Measurements from ENCODE around the gene MARK1. TPM values are rescaled to one million over a fixed set of nuclear protein-coding genes. Genes with fewer than 3 reads are reported as not detected.

MARK1 gene
- total RNA-seq, 1 experiment from 2014 or later = not detected

GRCh38 chr1:220698607-220699016 is 170.7 kb downstream of the MARK1 start:
- CTCF ChIA-PET = no interaction called here
- H3K27me3 ChIP-seq (ENCODE audit: control insufficient read depth, insufficient read depth, low read length) = no peaks in the 10 kb centered on the region; the same call in 1 of the 2 replicates
- ATAC-seq (no peak), DNase-seq (ENCODE audit: low read depth, low spot score) (no peak)
- H3K27ac ChIP-seq (ENCODE audit: low read length) = no peak overlapping the region
- in situ Hi-C loops (cut with HindIII; ENCODE audit: low pct_unique_long_range_greater_than_20kb, low sequenced_read_pairs) (no loop called here), intact Hi-C loops (cut with micrococcal nuclease; ENCODE audit: unreplicated experiment) (no loop called here)
- no TSS peak for BruUV-seq (replicated peaks)
- H3K36me3 ChIP-seq (ENCODE audit: control insufficient read depth, insufficient read depth, low read length) = no peaks in the 10 kb centered on the region
- H3K4me1 ChIP-seq (ENCODE audit: control insufficient read depth, insufficient read depth, low read length) = no peaks in the 10 kb centered on the region
- H3K4me3 ChIP-seq (ENCODE audit: low read depth in 2 of 2, low read length in 2 of 2) = no peak overlapping the region
- POLR2A ChIA-PET = no interaction called here
- no peaks in the 10 kb centered on the region for H3K9me3 ChIP-seq (ENCODE audit: control insufficient read depth, insufficient read depth, low read depth, low read length)
- TF ChIP-seq, protein P1, sequence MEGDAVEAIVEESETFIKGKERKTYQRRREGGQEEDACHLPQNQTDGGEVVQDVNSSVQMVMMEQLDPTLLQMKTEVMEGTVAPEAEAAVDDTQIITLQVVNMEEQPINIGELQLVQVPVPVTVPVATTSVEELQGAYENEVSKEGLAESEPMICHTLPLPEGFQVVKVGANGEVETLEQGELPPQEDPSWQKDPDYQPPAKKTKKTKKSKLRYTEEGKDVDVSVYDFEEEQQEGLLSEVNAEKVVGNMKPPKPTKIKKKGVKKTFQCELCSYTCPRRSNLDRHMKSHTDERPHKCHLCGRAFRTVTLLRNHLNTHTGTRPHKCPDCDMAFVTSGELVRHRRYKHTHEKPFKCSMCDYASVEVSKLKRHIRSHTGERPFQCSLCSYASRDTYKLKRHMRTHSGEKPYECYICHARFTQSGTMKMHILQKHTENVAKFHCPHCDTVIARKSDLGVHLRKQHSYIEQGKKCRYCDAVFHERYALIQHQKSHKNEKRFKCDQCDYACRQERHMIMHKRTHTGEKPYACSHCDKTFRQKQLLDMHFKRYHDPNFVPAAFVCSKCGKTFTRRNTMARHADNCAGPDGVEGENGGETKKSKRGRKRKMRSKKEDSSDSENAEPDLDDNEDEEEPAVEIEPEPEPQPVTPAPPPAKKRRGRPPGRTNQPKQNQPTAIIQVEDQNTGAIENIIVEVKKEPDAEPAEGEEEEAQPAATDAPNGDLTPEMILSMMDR (IDR thresholded peaks at IDR 0.05) = no peak
- TF ChIP-seq, protein P2, sequence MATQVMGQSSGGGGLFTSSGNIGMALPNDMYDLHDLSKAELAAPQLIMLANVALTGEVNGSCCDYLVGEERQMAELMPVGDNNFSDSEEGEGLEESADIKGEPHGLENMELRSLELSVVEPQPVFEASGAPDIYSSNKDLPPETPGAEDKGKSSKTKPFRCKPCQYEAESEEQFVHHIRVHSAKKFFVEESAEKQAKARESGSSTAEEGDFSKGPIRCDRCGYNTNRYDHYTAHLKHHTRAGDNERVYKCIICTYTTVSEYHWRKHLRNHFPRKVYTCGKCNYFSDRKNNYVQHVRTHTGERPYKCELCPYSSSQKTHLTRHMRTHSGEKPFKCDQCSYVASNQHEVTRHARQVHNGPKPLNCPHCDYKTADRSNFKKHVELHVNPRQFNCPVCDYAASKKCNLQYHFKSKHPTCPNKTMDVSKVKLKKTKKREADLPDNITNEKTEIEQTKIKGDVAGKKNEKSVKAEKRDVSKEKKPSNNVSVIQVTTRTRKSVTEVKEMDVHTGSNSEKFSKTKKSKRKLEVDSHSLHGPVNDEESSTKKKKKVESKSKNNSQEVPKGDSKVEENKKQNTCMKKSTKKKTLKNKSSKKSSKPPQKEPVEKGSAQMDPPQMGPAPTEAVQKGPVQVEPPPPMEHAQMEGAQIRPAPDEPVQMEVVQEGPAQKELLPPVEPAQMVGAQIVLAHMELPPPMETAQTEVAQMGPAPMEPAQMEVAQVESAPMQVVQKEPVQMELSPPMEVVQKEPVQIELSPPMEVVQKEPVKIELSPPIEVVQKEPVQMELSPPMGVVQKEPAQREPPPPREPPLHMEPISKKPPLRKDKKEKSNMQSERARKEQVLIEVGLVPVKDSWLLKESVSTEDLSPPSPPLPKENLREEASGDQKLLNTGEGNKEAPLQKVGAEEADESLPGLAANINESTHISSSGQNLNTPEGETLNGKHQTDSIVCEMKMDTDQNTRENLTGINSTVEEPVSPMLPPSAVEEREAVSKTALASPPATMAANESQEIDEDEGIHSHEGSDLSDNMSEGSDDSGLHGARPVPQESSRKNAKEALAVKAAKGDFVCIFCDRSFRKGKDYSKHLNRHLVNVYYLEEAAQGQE (IDR thresholded peaks at IDR 0.05; ENCODE audit: insufficient read depth in 1 of 2, low read depth in 2 of 2, low read length in 1 of 2) = no peak
- TF ChIP-seq TCF7L2 (IDR thresholded peaks at IDR 0.05; ENCODE audit: low read depth, low read length) (no peak), SIN3A (IDR thresholded peaks at IDR 0.05; ENCODE audit: borderline replicate concordance, insufficient read depth, low read depth, low read length) (no peak), POLR2AphosphoS5 (IDR thresholded peaks at IDR 0.05; ENCODE audit: low read depth, low read length) (no peak)

DNA sequence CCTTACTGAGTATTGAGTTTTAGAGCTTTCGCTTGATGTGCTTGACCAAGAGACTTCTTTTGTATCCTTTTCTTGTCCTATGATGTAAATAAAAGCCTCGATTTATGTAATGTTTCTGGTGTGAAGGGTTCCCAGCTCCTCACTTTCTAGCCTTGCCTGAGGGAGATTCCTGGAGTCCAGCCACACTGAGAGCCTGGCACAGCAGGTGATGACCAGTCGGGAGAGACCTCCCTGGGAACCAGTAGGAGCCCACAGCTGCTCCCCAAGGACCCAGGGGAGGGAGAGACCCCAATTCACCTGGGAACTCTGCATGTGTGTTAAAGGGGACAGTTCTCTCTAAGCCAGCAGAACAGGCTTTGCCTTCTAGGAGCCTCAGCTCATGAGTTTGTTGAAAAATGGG is 171.1 kb downstream of the MARK1 start:
- ATAC-seq (no peak), DNase-seq (ENCODE audit: low read depth, low spot score) (no peak)
- H3K36me3 ChIP-seq (ENCODE audit: control insufficient read depth, insufficient read depth, low read length) = no peaks in the 10 kb centered on the region
- POLR2A ChIA-PET = no interaction called here
- in situ Hi-C loops (cut with HindIII; ENCODE audit: low pct_unique_long_range_greater_than_20kb, low sequenced_read_pairs) = no loop called here
- CTCF ChIA-PET = no interaction called here
- H3K27ac ChIP-seq (ENCODE audit: low read length) = no peak overlapping the region
- H3K4me1 ChIP-seq (ENCODE audit: control insufficient read depth, insufficient read depth, low read length) = no peaks in the 10 kb centered on the region
- no peaks in the 10 kb centered on the region; the same call in 1 of the 2 replicates for H3K27me3 ChIP-seq (ENCODE audit: control insufficient read depth, insufficient read depth, low read length)
- H3K9me3 ChIP-seq (ENCODE audit: control insufficient read depth, insufficient read depth, low read depth, low read length) = no peaks in the 10 kb centered on the region
- intact Hi-C loops (cut with micrococcal nuclease; ENCODE audit: unreplicated experiment) = no loop called here
- H3K4me3 ChIP-seq (ENCODE audit: low read depth in 2 of 2, low read length in 2 of 2) = no peak overlapping the region
- TF ChIP-seq, protein P1 (IDR thresholded peaks at IDR 0.05) = no peak
- no peak for TF ChIP-seq POLR2AphosphoS5 (IDR thresholded peaks at IDR 0.05; ENCODE audit: low read depth, low read length)
- TF ChIP-seq, protein P2 (IDR thresholded peaks at IDR 0.05; ENCODE audit: insufficient read depth in 1 of 2, low read depth in 2 of 2, low read length in 1 of 2) = no peak
- no TSS peak for BruUV-seq (replicated peaks)

Data from Panc1 (cell line).